ENCODE data around the gene CATSPERZ. TPM values are rescaled to one million over a fixed set of nuclear protein-coding genes. Genes with fewer than 3 reads are reported as not detected.

CATSPERZ gene
- total RNA-seq, 1 donor from 2014 or later: not detected

DNA sequence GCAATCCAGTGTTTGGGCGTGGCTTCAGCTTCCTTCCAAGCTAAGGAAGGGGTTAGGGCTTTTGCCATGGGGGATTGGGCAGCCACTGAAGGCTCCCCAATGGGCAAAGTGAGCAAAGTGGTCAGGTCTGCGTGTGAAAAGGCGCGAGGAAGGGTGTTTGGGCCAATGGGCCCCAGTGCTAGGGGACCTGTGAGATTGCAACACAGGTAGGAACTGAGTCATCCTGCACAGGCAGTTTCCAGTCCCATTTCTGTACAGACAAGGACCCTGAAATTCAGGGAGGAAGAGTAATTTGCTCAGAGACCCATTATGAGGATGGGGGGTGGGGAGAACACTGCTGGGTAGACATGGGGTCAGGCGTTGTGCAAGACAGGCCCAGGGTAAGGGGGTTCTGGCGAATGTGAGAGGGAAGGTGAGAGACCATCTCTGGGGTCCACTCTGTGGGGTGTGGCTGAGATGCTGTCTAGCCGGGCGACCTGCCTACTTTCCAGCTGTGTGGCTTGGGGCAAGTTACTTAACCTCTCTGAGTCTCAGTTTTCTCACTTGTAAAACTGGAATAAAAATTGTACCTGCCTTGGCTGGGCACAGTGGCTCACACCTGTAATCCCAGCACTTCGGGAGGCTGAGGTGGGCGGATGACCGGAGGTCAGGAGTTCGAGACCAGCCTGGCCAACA lies 47.2 kb downstream of the CATSPERZ start:
- no peaks in the 10 kb centered on the region for H3K9me3 ChIP-seq (replicated peaks)
- no peaks in the 10 kb centered on the region for H3K27me3 ChIP-seq (ENCODE audit: low read depth)
- H3K4me3 ChIP-seq: no peak overlapping the region
- H3K36me3 ChIP-seq: no peaks in the 10 kb centered on the region
- intact Hi-C loops (cut with micrococcal nuclease): no loop called here
- no peak for DNase-seq
- H3K4me1 ChIP-seq: peaks cover 12% of the 10 kb centered on the region
- H3K27ac ChIP-seq (replicated peaks): no peak overlapping the region
- TF ChIP-seq, protein P1, sequence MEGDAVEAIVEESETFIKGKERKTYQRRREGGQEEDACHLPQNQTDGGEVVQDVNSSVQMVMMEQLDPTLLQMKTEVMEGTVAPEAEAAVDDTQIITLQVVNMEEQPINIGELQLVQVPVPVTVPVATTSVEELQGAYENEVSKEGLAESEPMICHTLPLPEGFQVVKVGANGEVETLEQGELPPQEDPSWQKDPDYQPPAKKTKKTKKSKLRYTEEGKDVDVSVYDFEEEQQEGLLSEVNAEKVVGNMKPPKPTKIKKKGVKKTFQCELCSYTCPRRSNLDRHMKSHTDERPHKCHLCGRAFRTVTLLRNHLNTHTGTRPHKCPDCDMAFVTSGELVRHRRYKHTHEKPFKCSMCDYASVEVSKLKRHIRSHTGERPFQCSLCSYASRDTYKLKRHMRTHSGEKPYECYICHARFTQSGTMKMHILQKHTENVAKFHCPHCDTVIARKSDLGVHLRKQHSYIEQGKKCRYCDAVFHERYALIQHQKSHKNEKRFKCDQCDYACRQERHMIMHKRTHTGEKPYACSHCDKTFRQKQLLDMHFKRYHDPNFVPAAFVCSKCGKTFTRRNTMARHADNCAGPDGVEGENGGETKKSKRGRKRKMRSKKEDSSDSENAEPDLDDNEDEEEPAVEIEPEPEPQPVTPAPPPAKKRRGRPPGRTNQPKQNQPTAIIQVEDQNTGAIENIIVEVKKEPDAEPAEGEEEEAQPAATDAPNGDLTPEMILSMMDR (IDR thresholded peaks at IDR 0.05; ENCODE audit: borderline replicate concordance): no peak

DNA sequence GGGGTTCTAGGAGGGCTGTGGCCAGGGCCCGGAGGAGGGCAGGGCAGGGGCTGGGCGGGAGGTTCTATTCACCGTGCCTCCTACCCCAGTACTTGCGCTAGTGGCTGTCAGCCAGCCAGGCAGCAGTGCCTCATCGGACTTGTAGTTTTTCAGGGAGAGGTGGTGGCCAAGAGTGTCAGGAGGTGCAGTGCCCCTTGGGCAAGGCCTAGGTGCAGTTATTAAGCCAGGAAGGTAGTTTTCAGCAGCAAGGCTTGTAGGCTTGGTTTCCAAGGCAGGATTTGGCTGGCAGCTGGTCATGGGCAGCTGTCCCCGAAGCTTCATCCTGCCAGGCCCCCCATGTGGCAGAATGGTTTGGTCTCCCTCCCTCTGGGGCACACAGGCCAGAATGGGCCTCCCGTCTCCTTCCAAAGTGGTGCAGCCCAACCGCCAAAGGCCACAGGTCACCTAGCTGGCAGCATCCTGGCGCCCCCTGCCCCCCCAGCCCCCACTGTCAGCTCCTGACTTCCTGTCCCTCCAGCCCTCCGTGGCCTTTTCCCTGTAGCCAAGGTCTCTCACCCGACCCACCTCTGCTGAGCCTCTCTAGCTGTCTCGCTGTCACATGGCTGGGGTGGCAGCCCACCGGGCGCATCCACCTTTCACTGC lies 48.3 kb downstream of the CATSPERZ start:
- Histone ChIP-seq H3K4me1 (peaks cover 2% of the 10 kb centered on the region), H3K9me3 (replicated peaks) (no peaks in the 10 kb centered on the region), H3K27me3 (ENCODE audit: low read depth) (no peaks in the 10 kb centered on the region), H3K36me3 (no peaks in the 10 kb centered on the region), H3K27ac (replicated peaks) (no peak overlapping the region), H3K4me3 (no peak overlapping the region)
- TF ChIP-seq, protein P1 (IDR thresholded peaks at IDR 0.05; ENCODE audit: borderline replicate concordance): no peak
- no peak for DNase-seq
- intact Hi-C loops (cut with micrococcal nuclease): no loop called here

DNA sequence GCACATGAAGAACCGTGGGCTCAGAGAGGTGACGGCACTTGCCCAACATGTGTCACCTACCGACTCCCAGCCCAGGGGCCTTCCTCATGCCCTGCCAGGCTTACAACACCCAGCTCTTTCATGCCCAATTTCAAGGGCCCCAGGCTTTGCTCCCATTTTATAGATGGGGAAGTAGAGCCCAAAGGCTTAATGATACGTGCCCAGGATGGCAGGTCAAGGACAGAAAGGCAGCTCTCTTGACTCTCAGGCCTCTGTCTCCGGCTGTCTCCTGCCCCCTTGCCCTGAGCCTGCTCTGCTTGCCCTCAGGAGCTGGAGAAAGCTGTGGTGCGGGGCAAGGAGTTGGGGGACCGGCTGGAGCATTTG lies 48.8 kb downstream of the CATSPERZ start:
- no peak overlapping the region for H3K27ac ChIP-seq (replicated peaks)
- no peak for DNase-seq
- no peaks in the 10 kb centered on the region for H3K36me3 ChIP-seq
- no peaks in the 10 kb centered on the region for H3K4me1 ChIP-seq
- H3K4me3 ChIP-seq: no peak overlapping the region
- H3K9me3 ChIP-seq (replicated peaks): no peaks in the 10 kb centered on the region
- no peaks in the 10 kb centered on the region for H3K27me3 ChIP-seq (ENCODE audit: low read depth)
- TF ChIP-seq, protein P1 (IDR thresholded peaks at IDR 0.05; ENCODE audit: borderline replicate concordance): no peak
- intact Hi-C loops (cut with micrococcal nuclease): no loop called here

GRCh38 chr11:64349404-64349803 lies 49.2 kb downstream of the CATSPERZ start:
- Histone ChIP-seq H3K27me3 (ENCODE audit: low read depth) (no peaks in the 10 kb centered on the region), H3K36me3 (no peaks in the 10 kb centered on the region), H3K27ac (replicated peaks) (no peak overlapping the region), H3K4me1 (no peaks in the 10 kb centered on the region), H3K9me3 (replicated peaks) (no peaks in the 10 kb centered on the region), H3K4me3 (no peak overlapping the region)
- intact Hi-C loops (cut with micrococcal nuclease): no loop called here
- DNase-seq: no peak
- TF ChIP-seq, protein P1 (IDR thresholded peaks at IDR 0.05; ENCODE audit: borderline replicate concordance): no peak

GRCh38 chr11:64351136-64351631 lies 51.0 kb downstream of the CATSPERZ start:
- Histone ChIP-seq H3K9me3 (replicated peaks) (no peaks in the 10 kb centered on the region), H3K36me3 (no peaks in the 10 kb centered on the region), H3K27me3 (ENCODE audit: low read depth) (no peaks in the 10 kb centered on the region), H3K4me1 (peaks cover 13% of the 10 kb centered on the region), H3K4me3 (no peak overlapping the region), H3K27ac (replicated peaks) (no peak overlapping the region)
- DNase-seq: no peak
- intact Hi-C loops (cut with micrococcal nuclease): no loop called here
- TF ChIP-seq, protein P1 (IDR thresholded peaks at IDR 0.05; ENCODE audit: borderline replicate concordance): no peak

Data from left ventricle myocardium inferior (tissue), 1 donor.